ENCODE results near the gene FOLR2. TPM values are rescaled to one million over a fixed set of nuclear protein-coding genes. Genes with fewer than 3 reads are reported as not detected.

Gene FOLR2
- total RNA-seq, 4 donors from 2014 or later: 7.5 to 14.6 (median 13.0) TPM

DNA sequence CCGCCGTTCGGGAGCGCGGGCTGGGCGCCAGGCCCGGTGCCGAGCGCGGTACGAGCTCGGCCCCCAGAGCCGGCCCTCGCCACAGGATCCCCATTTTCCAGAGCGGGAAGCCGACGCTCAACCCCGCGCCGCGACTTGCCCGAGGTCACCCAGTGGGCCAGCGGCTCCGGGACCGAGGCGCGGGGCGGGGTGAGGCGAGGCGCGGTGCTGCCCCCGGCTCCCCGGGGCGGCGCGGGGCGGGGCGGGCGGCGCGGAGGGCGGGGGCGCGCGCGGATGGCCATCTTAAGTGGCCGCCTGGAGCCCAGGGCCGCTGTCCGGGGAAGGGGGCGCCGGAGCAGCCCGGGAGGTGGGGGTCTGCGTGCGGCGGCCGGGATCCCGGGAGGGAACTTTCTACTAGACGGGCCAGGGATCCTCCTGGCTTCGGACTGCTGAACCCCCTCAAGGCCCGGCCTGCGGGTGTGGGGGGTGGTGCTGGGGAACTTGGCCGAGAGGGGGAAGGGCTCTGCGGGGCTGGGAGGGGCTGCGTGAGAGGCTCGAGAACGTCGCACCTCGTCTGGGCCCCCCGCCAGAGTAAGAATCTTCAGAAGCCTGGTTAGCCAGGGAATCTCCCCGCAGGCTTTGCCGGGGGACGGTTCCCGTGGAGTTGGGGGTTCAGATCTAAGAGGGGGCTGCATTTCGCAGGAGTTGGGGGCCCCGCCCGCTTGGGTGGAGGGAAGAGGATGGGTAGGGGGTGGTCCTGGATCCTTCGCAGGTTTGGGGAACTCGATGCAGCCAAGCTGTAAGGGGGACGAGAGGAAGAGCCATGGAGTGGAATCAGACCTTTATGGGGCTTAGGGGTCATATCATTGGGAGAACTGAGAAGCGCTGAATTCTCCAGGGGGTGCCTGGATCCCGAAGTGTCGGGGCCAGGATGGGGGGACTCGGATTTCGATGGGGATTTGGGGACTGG is 7.3 kb downstream of the FOLR2 start:
- DNase-seq (peak; percentile 68 to 74), ATAC-seq (peak; percentile 69 to 78)
- H3K36me3 ChIP-seq: peaks cover 0 to 17% of the 10 kb centered on the region in 2 donors
- H3K9me3 ChIP-seq: no peaks in the 10 kb centered on the region
- H3K4me1 ChIP-seq: peaks cover 21 to 26% of the 10 kb centered on the region in 2 donors
- peak overlapping the region; percentile 97 to 99 (median 98) for H3K27ac ChIP-seq
- H3K4me3 ChIP-seq: peak overlapping the region; percentile 84 to 95 (median 88)
- TF ChIP-seq, protein P1, sequence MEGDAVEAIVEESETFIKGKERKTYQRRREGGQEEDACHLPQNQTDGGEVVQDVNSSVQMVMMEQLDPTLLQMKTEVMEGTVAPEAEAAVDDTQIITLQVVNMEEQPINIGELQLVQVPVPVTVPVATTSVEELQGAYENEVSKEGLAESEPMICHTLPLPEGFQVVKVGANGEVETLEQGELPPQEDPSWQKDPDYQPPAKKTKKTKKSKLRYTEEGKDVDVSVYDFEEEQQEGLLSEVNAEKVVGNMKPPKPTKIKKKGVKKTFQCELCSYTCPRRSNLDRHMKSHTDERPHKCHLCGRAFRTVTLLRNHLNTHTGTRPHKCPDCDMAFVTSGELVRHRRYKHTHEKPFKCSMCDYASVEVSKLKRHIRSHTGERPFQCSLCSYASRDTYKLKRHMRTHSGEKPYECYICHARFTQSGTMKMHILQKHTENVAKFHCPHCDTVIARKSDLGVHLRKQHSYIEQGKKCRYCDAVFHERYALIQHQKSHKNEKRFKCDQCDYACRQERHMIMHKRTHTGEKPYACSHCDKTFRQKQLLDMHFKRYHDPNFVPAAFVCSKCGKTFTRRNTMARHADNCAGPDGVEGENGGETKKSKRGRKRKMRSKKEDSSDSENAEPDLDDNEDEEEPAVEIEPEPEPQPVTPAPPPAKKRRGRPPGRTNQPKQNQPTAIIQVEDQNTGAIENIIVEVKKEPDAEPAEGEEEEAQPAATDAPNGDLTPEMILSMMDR (IDR thresholded peaks at IDR 0.05 in 4 of 5, conservative IDR thresholded peaks at IDR 0.05 in 1 of 5): no peak
- TF ChIP-seq POLR2A (IDR thresholded peaks at IDR 0.05): peak; percentile 43 to 57
- H3K27me3 ChIP-seq: no peaks in the 10 kb centered on the region
- in situ Hi-C loops (cut with MboI; ENCODE audit: low sequenced_read_pairs in 4 of 4) (no loop called here), intact Hi-C loops (cut with DNase I; ENCODE audit: low total_unique reads) (loop anchor here (1.0 to 5.0 kb wide), 7 partner anchors 112 to 917 kb away; partner anchors contain the start of genes ANAPC15, CLPB and XNDC1N)

DNA sequence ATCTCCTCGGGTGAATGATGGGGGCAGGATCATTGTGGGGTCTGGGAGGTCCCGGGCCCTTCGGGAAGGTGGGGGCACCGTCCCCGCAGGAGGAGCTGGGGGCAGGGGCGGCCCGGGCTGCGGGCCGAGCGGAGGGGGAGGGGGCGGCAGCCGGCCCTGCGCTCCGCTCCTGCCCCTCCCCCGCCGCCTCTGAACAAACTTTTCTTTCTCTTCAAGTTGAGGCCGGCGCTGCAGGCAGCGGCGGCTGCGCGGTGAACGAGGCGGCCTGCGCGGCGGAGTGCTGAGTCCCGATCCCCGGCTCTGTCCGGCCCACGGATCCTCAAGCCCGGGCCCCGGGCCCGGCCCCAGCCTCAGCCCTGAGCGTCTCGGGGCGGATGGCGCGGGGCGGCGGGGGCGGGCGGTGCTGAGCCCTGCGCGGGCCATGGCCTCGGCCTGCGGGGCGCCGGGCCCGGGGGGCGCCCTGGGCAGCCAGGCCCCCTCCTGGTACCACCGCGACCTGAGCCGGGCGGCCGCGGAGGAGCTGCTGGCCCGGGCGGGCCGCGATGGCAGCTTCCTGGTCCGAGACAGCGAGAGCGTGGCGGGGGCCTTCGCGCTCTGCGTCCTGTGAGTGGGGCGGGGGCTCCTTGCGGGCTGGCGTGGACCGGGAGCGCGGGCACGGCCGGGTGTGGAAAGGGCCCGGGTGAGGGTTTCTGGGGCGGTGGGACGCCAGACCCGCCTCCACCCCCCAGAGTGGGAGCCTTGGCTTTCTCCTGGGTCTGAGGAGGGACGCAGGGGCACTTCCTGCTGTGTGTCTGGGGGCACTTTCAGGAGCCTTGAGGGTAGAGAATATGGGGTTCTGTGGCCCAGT is 8.2 kb downstream of the FOLR2 start, which contains the start of gene INPPL1:
INPPL1 (plus strand) TSS at position 204 of the 847 bp plus-strand sequence; CDS start at position 422, 218 bp downstream.
- no peak for TF ChIP-seq POLR2A (IDR thresholded peaks at IDR 0.05)
- TF ChIP-seq, protein P1 (IDR thresholded peaks at IDR 0.05 in 4 of 5, conservative IDR thresholded peaks at IDR 0.05 in 1 of 5): no peak
- H3K4me1 ChIP-seq: peaks cover 21 to 26% of the 10 kb centered on the region in 2 donors
- in situ Hi-C loops (cut with MboI; ENCODE audit: low sequenced_read_pairs in 4 of 4): no loop called here
- H3K36me3 ChIP-seq: peaks cover 0 to 26% of the 10 kb centered on the region in 2 donors
- intact Hi-C loops (cut with DNase I; ENCODE audit: low total_unique reads): loop anchor here (1.0 to 5.0 kb wide), 2 partner anchors 190 to 208 kb away; partner anchors contain the start of gene CLPB
- H3K4me3 ChIP-seq: peak within 1 kb of the TSS; percentile 84 to 95 (median 88)
- H3K9me3 ChIP-seq: no peaks in the 10 kb centered on the region
- no peaks in the 10 kb centered on the region for H3K27me3 ChIP-seq
- ATAC-seq: peak; percentile 23 to 24
- peak within 1 kb of the TSS; percentile 97 to 99 (median 98) for H3K27ac ChIP-seq
- DNase-seq: peak in 1 of 2 donors; percentile 44

DNA sequence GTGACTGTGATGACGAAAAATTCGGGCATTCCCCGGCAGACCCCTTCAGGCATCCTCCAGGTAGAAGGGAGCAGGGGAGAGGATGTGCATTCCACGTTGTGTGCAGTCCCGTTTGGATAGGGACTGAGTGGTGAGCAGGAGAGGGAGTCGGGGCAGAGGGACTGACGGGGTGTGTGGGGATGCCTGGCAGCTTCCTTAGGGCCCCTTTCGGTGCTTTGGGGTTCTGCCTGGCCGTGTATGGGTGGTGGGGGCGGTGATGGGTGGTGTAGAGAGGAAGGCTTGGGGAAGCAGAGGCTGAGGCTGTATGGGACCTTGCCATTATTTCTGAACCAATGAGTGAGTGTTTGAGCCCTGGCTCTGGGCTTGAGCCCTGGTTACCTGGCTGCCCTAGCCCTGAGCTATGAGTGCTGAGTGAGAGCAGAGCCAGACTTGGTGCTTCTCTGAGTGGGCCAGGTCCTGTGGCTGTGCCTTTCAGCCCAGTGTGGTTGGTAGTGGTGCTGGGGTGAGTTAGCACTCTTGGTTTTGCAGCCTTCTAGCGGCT is 8.9 kb downstream of the FOLR2 start:
- intact Hi-C loops (cut with DNase I; ENCODE audit: low total_unique reads) (no loop called here), in situ Hi-C loops (cut with MboI; ENCODE audit: low sequenced_read_pairs in 4 of 4) (no loop called here)
- peaks cover 21 to 26% of the 10 kb centered on the region in 2 donors for H3K4me1 ChIP-seq
- H3K27me3 ChIP-seq: no peaks in the 10 kb centered on the region
- H3K9me3 ChIP-seq: no peaks in the 10 kb centered on the region
- peak overlapping the region; percentile 84 to 95 (median 88) for H3K4me3 ChIP-seq
- no peak for ATAC-seq
- TF ChIP-seq, protein P1 (IDR thresholded peaks at IDR 0.05 in 4 of 5, conservative IDR thresholded peaks at IDR 0.05 in 1 of 5): no peak
- TF ChIP-seq POLR2A (IDR thresholded peaks at IDR 0.05): no peak
- peaks cover 0 to 33% of the 10 kb centered on the region in 2 donors for H3K36me3 ChIP-seq
- peak in 1 of 2 donors; percentile 12 for DNase-seq
- H3K27ac ChIP-seq: peak overlapping the region; percentile 97 to 99 (median 98)

DNA sequence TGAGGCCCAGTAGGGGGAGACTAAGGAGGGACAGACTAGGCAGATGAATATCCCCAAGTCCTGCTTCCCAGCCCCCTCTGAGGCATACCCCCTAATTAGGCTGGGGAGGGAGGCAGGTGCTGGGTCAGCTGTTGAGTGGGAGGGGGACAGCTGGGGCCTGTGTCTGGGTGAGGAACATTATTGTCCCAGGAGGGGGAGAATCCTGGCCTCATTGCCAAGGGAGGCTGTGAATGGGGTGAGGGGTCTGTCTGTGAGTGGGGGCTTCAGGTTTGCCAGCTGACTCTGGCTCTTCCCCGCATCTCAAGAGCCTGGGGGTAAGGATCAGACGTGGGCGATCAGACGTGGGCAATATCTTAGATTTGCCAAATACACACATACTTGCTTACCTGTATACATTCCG is 10.1 kb downstream of the FOLR2 start:
- Histone ChIP-seq H3K27ac (peak overlapping the region in 3 of 4 donors; percentile 20 to 40 (median 25)), H3K4me3 (no peak overlapping the region), H3K9me3 (no peaks in the 10 kb centered on the region), H3K4me1 (peaks cover 21 to 26% of the 10 kb centered on the region in 2 donors), H3K36me3 (peaks cover 0 to 45% of the 10 kb centered on the region in 2 donors), H3K27me3 (no peaks in the 10 kb centered on the region)
- TF ChIP-seq POLR2A (IDR thresholded peaks at IDR 0.05): no peak
- DNase-seq (no peak), ATAC-seq (no peak)
- intact Hi-C loops (cut with DNase I; ENCODE audit: low total_unique reads) (no loop called here), in situ Hi-C loops (cut with MboI; ENCODE audit: low sequenced_read_pairs in 4 of 4) (no loop called here)

All from gastrocnemius medialis (tissue), 4 donors.